Calu3 (cell line): ENCODE measurements around the gene QSOX1. TPM values are rescaled to one million over a fixed set of nuclear protein-coding genes. Genes with fewer than 3 reads are reported as not detected.

Experiments used
- BruUV-seq: library from RNA; stranded (reverse); fragments of 400-500 nt; replicated peaks from 2 replicates; lab custom pipeline; 2021; lab: Mats Ljungman, UMichigan
- CTCF ChIA-PET: fragments of 300-600 bp; sonication (Branson Sonifier 250); formaldehyde crosslinking; loops from one replicate; lab custom pipeline; 2022; ENCODE audit warnings: antibody characterized with exemption; lab: Charles Lee
- DNase-seq: peaks from one replicate; pipeline ENCODE4 v3.0.0; 2022
- H3K27ac Mint-ChIP-seq: one replicate; pipeline ENCODE4 v1.8.0; 2022; ENCODE audit warnings: mixed read lengths; ENCODE audit not compliant: unreplicated experiment
- H3K27me3 Mint-ChIP-seq: one replicate; pipeline ENCODE4 v1.8.0; 2022; ENCODE audit warnings: mixed read lengths; ENCODE audit not compliant: unreplicated experiment
- H3K36me3 Mint-ChIP-seq: one replicate; pipeline ENCODE4 v1.8.0; 2022; ENCODE audit warnings: mild to moderate bottlenecking, moderate library complexity, mixed read lengths; ENCODE audit not compliant: insufficient read depth, unreplicated experiment
- H3K4me1 Mint-ChIP-seq: one replicate; pipeline ENCODE4 v1.8.0; 2022; ENCODE audit warnings: mild to moderate bottlenecking, low read depth, mixed read lengths; ENCODE audit not compliant: unreplicated experiment
- H3K4me3 Mint-ChIP-seq: one replicate; pipeline ENCODE4 v1.8.0; 2022; ENCODE audit warnings: mild to moderate bottlenecking, low read depth, moderate library complexity, mixed read lengths; ENCODE audit not compliant: unreplicated experiment
- H3K9me3 Mint-ChIP-seq: one replicate; pipeline ENCODE4 v1.8.0; 2022; ENCODE audit warnings: low read depth, mixed read lengths; ENCODE audit not compliant: unreplicated experiment
- CTCF ChIP-seq: fragments of 200-600 bp; IDR thresholded peaks from one replicate; pipeline ENCODE4 v1.8.0; 2022; ENCODE audit warnings: antibody characterized with exemption; ENCODE audit not compliant: unreplicated experiment
- intact Hi-C: fragments of 100-400 bp; cut with micrococcal nuclease; formaldehyde crosslinking; loops from one replicate; pipeline ENCODE4 v1.10.0; 2022; ENCODE audit not compliant: unreplicated experiment
- total RNA-seq: library from RNA; stranded (reverse); gene quantifications from 2 replicates; pipeline ENCODE4 v1.2.3, GENCODE V29; 2022

The QSOX1 gene
- total RNA-seq, 1 experiment from 2014 or later: 462 TPM

- no TSS peak for BruUV-seq
- DNase-seq: no peak
- Mint-ChIP-seq H3K4me3 (no peak overlapping the region), H3K27me3 (no peaks in the 10 kb centered on the region), H3K4me1 (peaks cover 7% of the 10 kb centered on the region), H3K9me3 (no peaks in the 10 kb centered on the region), H3K27ac (no peak overlapping the region), H3K36me3 (peaks cover 5% of the 10 kb centered on the region)
- TF ChIP-seq CTCF: no peak
- intact Hi-C loops: no loop called here
- CTCF ChIA-PET: interaction anchor here (1.4 kb wide), 1 partner anchor 12 kb away, joined by 3 read pairs; no protein-coding TSS in a partner anchor
These were observed 40.2 kb upstream of the QSOX1 start for GRCh38 chr1:180114396-180114945.

DNA sequence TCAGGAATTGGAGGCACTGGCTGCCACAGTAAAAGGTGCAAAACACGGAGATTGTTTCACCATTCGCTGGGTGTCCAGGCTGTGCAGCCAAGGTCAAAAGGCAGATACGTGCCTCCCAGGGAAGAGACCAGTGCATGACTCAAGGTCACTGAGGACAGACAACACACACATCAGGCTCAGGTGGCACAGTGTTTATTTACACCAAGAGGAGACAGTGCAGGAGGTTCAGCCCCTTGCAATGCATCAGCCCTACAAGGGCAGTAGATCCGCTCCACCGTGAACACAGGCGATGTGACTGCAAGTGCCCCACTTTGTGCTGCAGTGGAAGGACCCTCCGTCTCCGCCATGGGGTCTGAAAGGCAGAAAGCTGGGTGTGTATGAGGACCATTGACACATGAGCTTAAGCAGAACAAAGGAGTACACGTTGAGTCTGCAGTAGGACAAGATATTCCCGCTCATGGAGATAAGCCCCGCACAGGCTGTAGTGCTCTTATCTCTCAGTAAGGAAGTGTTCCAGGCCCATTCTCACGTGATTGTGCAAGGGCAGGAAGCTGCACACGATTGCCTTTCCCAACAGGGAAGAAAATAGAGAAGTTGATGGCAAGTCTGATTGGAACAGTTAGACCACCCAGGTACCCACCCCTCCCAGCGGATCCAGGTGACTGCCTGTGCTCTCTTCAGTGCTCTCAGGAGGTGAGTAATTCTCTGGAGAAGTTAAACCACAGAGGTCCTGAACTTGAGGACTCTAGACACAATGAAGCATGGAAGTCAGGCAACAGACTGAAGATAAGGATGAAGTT lies 37.5 kb upstream of the QSOX1 start:
- DNase-seq: no peak
- no peak overlapping the region for H3K27ac Mint-ChIP-seq
- H3K4me3 Mint-ChIP-seq: no peak overlapping the region
- no peaks in the 10 kb centered on the region for H3K27me3 Mint-ChIP-seq
- peaks cover 5% of the 10 kb centered on the region for H3K36me3 Mint-ChIP-seq
- CTCF ChIA-PET: no interaction called here
- intact Hi-C loops: no loop called here
- H3K4me1 Mint-ChIP-seq: peaks cover 7% of the 10 kb centered on the region
- TF ChIP-seq CTCF: no peak
- H3K9me3 Mint-ChIP-seq: no peaks in the 10 kb centered on the region
- no TSS peak for BruUV-seq

- CTCF ChIA-PET: no interaction called here
- DNase-seq: no peak
- no TSS peak for BruUV-seq
These were observed 36.9 kb upstream of the QSOX1 start for GRCh38 chr1:180117764-180118116.

GRCh38 chr1:180119837-180120236 lies 34.8 kb upstream of the QSOX1 start:
- no peak overlapping the region for H3K27ac Mint-ChIP-seq
- CTCF ChIA-PET: no interaction called here
- no peaks in the 10 kb centered on the region for H3K9me3 Mint-ChIP-seq

More at GRCh38 chr1:180117764-180118116, 36.9 kb upstream of the QSOX1 start:
- H3K9me3 Mint-ChIP-seq: no peaks in the 10 kb centered on the region
- no peak overlapping the region for H3K4me3 Mint-ChIP-seq
- peaks cover 2% of the 10 kb centered on the region for H3K36me3 Mint-ChIP-seq
- no peak for TF ChIP-seq CTCF
- H3K4me1 Mint-ChIP-seq: peaks cover 7% of the 10 kb centered on the region
- no peak overlapping the region for H3K27ac Mint-ChIP-seq
- H3K27me3 Mint-ChIP-seq: no peaks in the 10 kb centered on the region
- intact Hi-C loops: no loop called here

More at GRCh38 chr1:180119837-180120236, 34.8 kb upstream of the QSOX1 start:
- no peak overlapping the region for H3K4me3 Mint-ChIP-seq
- DNase-seq: no peak
- no peak for TF ChIP-seq CTCF
- no peaks in the 10 kb centered on the region for H3K36me3 Mint-ChIP-seq
- peaks cover 15% of the 10 kb centered on the region for H3K4me1 Mint-ChIP-seq
- intact Hi-C loops: no loop called here
- no TSS peak for BruUV-seq
- no peaks in the 10 kb centered on the region for H3K27me3 Mint-ChIP-seq
